OCI-LY1 (cell line): ENCODE results near the gene RPS19BP1.
"Not testable (repeated sequence)": the region's sequence is repeated elsewhere in the genome, so short reads cannot be mapped to it uniquely, and the experiment has no call there.

Experiments
- H2AFZ ChIP-seq: fragments of 200-600 bp; sonication (generic), shearing (Covaris generic); 2 replicates; pipeline ENCODE4 v1.6.0; 2014; ENCODE audit warnings: antibody characterized with exemption, mild to moderate bottlenecking, low read length
- H3F3A ChIP-seq: fragments of 200-600 bp; sonication (generic), shearing (Covaris generic); 2 replicates; pipeline ENCODE4 v1.6.0; 2014; ENCODE audit warnings: mild to moderate bottlenecking, antibody characterized with exemption, low read length, moderate library complexity; ENCODE audit not compliant: insufficient read depth
- H3K27ac ChIP-seq: fragments of 200-600 bp; sonication (generic); 2 replicates; pipeline ENCODE4 v1.5.1; 2014; ENCODE audit warnings: low read length, mixed run types, mild to moderate bottlenecking, low read depth; ENCODE audit not compliant: poor library complexity, severe bottlenecking
- H3K27me3 ChIP-seq: fragments of 200-600 bp; sonication (generic); 2 replicates; pipeline ENCODE4 v1.6.0; 2014; ENCODE audit warnings: antibody characterized with exemption, mild to moderate bottlenecking, low read length, moderate library complexity; ENCODE audit not compliant: insufficient read depth
- H3K36me3 ChIP-seq: fragments of 200-600 bp; sonication (generic); 2 replicates; pipeline ENCODE4 v1.6.1; 2014; ENCODE audit warnings: mild to moderate bottlenecking, antibody characterized with exemption, low read length, moderate library complexity, mixed read lengths; ENCODE audit not compliant: insufficient read depth
- H3K4me1 ChIP-seq: fragments of 200-600 bp; sonication (generic); 2 replicates; pipeline ENCODE4 v1.5.1; 2014; ENCODE audit warnings: mild to moderate bottlenecking, low read length, moderate library complexity; ENCODE audit not compliant: insufficient read depth, severe bottlenecking
- H3K4me2 ChIP-seq: fragments of 200-600 bp; sonication (generic), shearing (Covaris generic); 2 replicates; pipeline ENCODE4 v1.6.1; 2014; ENCODE audit warnings: low read length
- H3K4me3 ChIP-seq: fragments of 200-600 bp; sonication (generic); 2 replicates; pipeline ENCODE4 v1.5.1; 2014; ENCODE audit warnings: low read length, low read depth, mild to moderate bottlenecking, mixed read lengths; ENCODE audit not compliant: poor library complexity, severe bottlenecking
- H3K79me2 ChIP-seq: fragments of 200-600 bp; shearing (Covaris generic); 2 replicates; pipeline ENCODE4 v1.6.1; 2016; ENCODE audit warnings: mixed run types, low read length, mixed read lengths; ENCODE audit not compliant: insufficient read depth
- H3K9ac ChIP-seq: fragments of 200-600 bp; sonication (generic), shearing (Covaris generic); 2 replicates; pipeline ENCODE4 v1.6.1; 2014; ENCODE audit warnings: mild to moderate bottlenecking, low read length, mixed read lengths
- H3K9me2 ChIP-seq: fragments of 200-600 bp; sonication (generic), shearing (Covaris generic); 2 replicates; pipeline ENCODE4 v1.6.1; 2014; ENCODE audit warnings: low read depth, mild to moderate bottlenecking, low read length, mixed read lengths
- H3K9me3 ChIP-seq: fragments of 200-600 bp; shearing (Covaris generic); 2 replicates; pipeline ENCODE4 v1.6.1; 2014; ENCODE audit warnings: low read length, mixed read lengths
- H4K20me1 ChIP-seq: fragments of 200-600 bp; sonication (generic), shearing (Covaris generic); 2 replicates; pipeline ENCODE4 v1.6.0; 2016; ENCODE audit warnings: mild to moderate bottlenecking, low read length; ENCODE audit not compliant: insufficient read depth
- CTCF ChIP-seq: fragments of 200-600 bp; sonication (generic), shearing (Covaris generic); IDR thresholded peaks from 2 replicates; pipeline ENCODE4 v1.5.1; 2017; ENCODE audit warnings: mild to moderate bottlenecking, antibody characterized with exemption, low read length, moderate library complexity, mixed read lengths
- EZH2 ChIP-seq: fragments of 200-600 bp; sonication (generic), shearing (Covaris generic); IDR thresholded peaks from 2 replicates; pipeline ENCODE4 v1.8.0; 2017; ENCODE audit warnings: borderline replicate concordance, mixed run types, mild to moderate bottlenecking, antibody characterized with exemption, low read length, moderate library complexity, mixed read lengths

RPS19BP1 gene

DNA sequence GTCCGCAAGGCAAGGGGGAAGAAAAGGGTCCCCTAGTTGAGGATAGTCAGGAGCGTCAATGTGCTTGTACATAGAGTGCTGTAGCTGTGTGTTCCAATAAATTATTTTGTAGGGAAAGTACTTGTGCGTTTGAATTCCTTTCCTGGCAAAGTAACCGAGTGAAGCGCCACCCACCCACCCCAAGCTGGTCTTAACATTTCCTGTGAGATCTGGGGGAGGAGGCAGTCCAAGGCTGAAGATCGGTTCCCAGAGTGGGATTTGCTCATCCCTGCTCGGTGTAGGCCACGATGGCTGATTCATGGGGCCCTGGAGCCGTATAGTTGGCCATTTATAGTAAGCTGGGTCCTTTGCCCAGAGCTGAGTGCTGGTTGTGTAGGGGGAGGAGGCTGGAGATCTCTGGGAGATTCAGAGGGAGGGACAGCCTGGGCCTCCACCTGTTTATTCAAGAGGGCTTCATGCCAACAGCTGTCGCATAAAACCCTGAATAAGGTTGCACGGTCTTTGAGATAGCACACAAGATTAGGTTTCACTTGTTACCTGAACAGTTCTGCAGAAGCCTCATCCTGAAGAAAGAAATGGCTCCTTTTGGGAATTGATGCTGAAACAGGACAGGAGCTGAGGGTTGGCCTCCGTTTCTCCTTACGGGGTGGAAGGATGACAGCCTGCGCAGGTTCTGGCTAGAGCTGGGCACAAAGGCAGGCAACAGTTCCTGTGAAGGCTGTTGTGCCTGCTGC lies 9.8 kb downstream of the RPS19BP1 start:
- Histone ChIP-seq H3K4me1 (peaks cover 55% of the 10 kb centered on the region), H3K79me2 (peaks cover 14% of the 10 kb centered on the region), H3K27me3 (no peaks in the 10 kb centered on the region), H3K4me3 (peak overlapping the region; percentile 95), H3K27ac (peak overlapping the region; percentile 51), H3K9me2 (no peaks in the 10 kb centered on the region), H2AFZ (no peak overlapping the region), H3K4me2 (peak overlapping the region; percentile 73), H3K9me3 (no peaks in the 10 kb centered on the region), H3K9ac (peak overlapping the region; percentile 22), H3K36me3 (peaks cover 56% of the 10 kb centered on the region), H3F3A (peaks cover 27% of the 10 kb centered on the region), H4K20me1 (no peaks in the 10 kb centered on the region)
- TF ChIP-seq EZH2 (no peak), CTCF (no peak)

DNA sequence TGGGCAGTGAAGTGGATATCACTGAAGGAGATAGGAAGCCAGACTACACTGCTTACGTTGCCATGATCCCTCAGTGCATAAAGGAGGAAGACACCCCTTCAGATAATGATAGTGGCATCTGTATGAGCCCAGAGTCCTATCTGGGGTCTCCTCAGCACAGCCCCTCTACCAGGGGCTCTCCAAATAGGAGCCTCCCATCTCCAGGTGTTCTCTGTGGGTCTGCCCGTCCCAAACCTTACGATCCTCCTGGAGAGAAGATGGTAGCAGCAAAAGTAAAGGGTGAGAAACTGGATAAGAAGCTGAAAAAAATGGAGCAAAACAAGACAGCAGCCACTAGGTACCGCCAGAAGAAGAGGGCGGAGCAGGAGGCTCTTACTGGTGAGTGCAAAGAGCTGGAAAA lies 10.5 kb downstream of the RPS19BP1 start:
- Histone ChIP-seq H3K9ac (peak overlapping the region; percentile 98), H3F3A (peaks cover 23% of the 10 kb centered on the region), H3K4me1 (peaks cover 49% of the 10 kb centered on the region), H3K36me3 (peaks cover 62% of the 10 kb centered on the region), H3K4me2 (peak overlapping the region; percentile 73), H3K4me3 (peak overlapping the region; percentile 95), H3K79me2 (peaks cover 14% of the 10 kb centered on the region), H3K27ac (peak overlapping the region; percentile 88)
- H4K20me1 ChIP-seq, H3K9me2 ChIP-seq, H2AFZ ChIP-seq, H3K27me3 ChIP-seq, H3K9me3 ChIP-seq: not testable (repeated sequence)

GRCh38 chr22:39521106-39521885 lies 11.3 kb downstream of the RPS19BP1 start:
- H3K79me2 ChIP-seq, result peaks cover 14% of the 10 kb centered on the region
- peak overlapping the region; percentile 95 for H3K4me3 ChIP-seq
- not testable (repeated sequence) for H2AFZ ChIP-seq, H3K9me2 ChIP-seq, H4K20me1 ChIP-seq, H3K27me3 ChIP-seq, H3K9me3 ChIP-seq
- peaks cover 23% of the 10 kb centered on the region for H3F3A ChIP-seq
- H3K4me2 ChIP-seq, result peak overlapping the region; percentile 73
- peak overlapping the region; percentile 88 for H3K27ac ChIP-seq
- peaks cover 70% of the 10 kb centered on the region for H3K36me3 ChIP-seq
- peaks cover 42% of the 10 kb centered on the region for H3K4me1 ChIP-seq
- H3K9ac ChIP-seq, result peak overlapping the region; percentile 98

DNA sequence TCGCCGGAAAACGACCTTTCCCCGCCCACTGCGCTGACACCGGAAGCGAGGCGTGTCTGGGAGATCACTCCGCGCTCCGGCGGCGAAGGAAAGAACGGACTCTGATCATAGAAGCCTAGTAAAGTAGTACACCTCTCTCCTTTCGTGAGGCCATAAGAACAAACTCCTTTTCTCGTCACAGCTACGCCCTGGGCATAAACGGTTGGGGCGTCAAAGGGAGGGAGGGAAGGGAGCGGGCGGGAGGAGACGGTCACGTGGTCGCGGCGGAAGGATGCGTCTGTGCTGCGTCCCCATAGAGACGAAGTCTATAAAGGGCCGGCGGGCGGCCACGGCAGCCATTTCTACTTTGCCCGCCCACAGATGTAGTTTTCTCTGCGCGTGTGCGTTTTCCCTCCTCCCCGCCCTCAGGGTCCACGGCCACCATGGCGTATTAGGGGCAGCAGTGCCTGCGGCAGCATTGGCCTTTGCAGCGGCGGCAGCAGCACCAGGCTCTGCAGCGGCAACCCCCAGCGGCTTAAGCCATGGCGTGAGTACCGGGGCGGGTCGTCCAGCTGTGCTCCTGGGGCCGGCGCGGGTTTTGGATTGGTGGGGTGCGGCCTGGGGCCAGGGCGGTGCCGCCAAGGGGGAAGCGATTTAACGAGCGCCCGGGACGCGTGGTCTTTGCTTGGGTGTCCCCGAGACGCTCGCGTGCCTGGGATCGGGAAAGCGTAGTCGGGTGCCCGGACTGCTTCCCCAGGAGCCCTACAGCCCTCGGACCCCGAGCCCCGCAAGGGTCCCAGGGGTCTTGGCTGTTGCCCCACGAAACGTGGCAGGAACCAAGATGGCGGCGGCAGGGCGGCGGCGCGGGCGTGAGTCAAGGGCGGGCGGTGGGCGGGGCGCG lies 12.1 kb downstream of the RPS19BP1 start, which contains the start of gene ATF4:
ATF4 (plus strand) TSS at position 337 of the 880 bp plus-strand sequence. CDS start 884 bp downstream, outside the sequence.
- peaks cover 14% of the 10 kb centered on the region for H3K79me2 ChIP-seq
- H3K36me3 ChIP-seq, result peaks cover 75% of the 10 kb centered on the region
- peak within 1 kb of the TSS; percentile 95 for H3K4me3 ChIP-seq
- H4K20me1 ChIP-seq, result no peaks in the 10 kb centered on the region
- peak within 1 kb of the TSS; percentile 98 for H3K9ac ChIP-seq
- H3K4me2 ChIP-seq, result peak within 1 kb of the TSS; percentile 88
- no peaks in the 10 kb centered on the region for H3K9me3 ChIP-seq
- peak within 1 kb of the TSS; percentile 88 for H3K27ac ChIP-seq
- TF ChIP-seq CTCF (no peak), EZH2 (no peak)
- H3K9me2 ChIP-seq, result no peaks in the 10 kb centered on the region
- H3F3A ChIP-seq, result peaks cover 21% of the 10 kb centered on the region
- no peaks in the 10 kb centered on the region for H3K27me3 ChIP-seq
- peaks cover 45% of the 10 kb centered on the region for H3K4me1 ChIP-seq
- H2AFZ ChIP-seq, result no peak within 1 kb of the TSS
